ENCODE data around the gene PCED1A. TPM values are rescaled to one million over a fixed set of nuclear protein-coding genes. Genes with fewer than 3 reads are reported as not detected.
"Not testable (repeated sequence)": the region's sequence is repeated elsewhere in the genome, so short reads cannot be mapped to it uniquely, and the experiment has no call there.

The PCED1A gene
- total RNA-seq, 2 experiments from 2014 or later: 44.6 to 44.8 TPM

GRCh38 chr20:2837221-2837960 lies 3.1 kb downstream of the PCED1A start:
- DNase-seq: no peak
- no peaks in the 10 kb centered on the region for H3K27me3 Mint-ChIP-seq (ENCODE audit: low read depth)
- no peaks in the 10 kb centered on the region for H3K9me3 Mint-ChIP-seq
- no peak overlapping the region for H3K4me3 Mint-ChIP-seq
- H3K4me1 Mint-ChIP-seq (ENCODE audit: low read depth): peaks cover 15% of the 10 kb centered on the region
- intact Hi-C loops (cut with micrococcal nuclease): no loop called here
- H3K27ac Mint-ChIP-seq: no peak overlapping the region
- peaks cover 22% of the 10 kb centered on the region for H3K36me3 Mint-ChIP-seq (ENCODE audit: low read depth)
- CTCF ChIA-PET: interaction anchor here (0.6 to 1.5 kb wide), 3 partner anchors 35 to 173 kb away, joined by 3 to 4 read pairs (median 3); no protein-coding TSS in a partner anchor

- Mint-ChIP-seq H3K9me3 (no peaks in the 10 kb centered on the region), H3K4me1 (ENCODE audit: low read depth) (peaks cover 15% of the 10 kb centered on the region), H3K4me3 (no peak overlapping the region), H3K27me3 (ENCODE audit: low read depth) (no peaks in the 10 kb centered on the region), H3K27ac (no peak overlapping the region), H3K36me3 (ENCODE audit: low read depth) (peaks cover 22% of the 10 kb centered on the region)
- intact Hi-C loops (cut with micrococcal nuclease): no loop called here
- no peak for DNase-seq
- CTCF ChIA-PET: interaction anchor here (1.5 kb wide), 1 partner anchor 83 kb away, joined by 4 read pairs; no protein-coding TSS in a partner anchor
These were observed 4.4 kb downstream of the PCED1A start for GRCh38 chr20:2836035-2836434.

DNA sequence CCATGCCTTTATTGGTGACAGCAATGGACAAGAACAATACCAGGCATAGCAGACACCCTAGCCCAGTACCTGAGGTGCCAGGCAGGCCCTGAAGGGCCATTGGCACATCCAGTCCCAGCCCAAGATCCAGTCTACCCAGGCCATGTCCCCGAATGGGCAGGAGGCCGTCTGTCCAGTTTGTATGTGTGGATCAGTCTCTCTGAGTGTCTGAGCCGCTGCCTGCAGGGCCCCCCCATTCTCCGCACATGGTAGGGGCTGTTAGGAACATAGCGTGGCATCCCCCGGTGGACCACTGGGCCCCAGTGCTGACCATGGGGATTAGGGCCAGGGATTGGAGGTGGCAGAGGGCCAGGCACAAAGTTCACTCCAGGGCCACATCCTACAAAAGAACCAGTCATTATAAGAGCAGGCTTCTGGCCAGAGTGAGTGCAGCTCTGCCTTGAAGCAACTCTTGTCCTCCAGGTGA lies 5.1 kb downstream of the PCED1A start:
- intact Hi-C loops (cut with micrococcal nuclease): no loop called here
- no peak for DNase-seq
- CTCF ChIA-PET: interaction anchor here (1.1 to 1.5 kb wide), 2 partner anchors 8 to 82 kb away, joined by 3 to 4 read pairs; no protein-coding TSS in a partner anchor
- Mint-ChIP-seq H3K36me3 (ENCODE audit: low read depth) (peaks cover 22% of the 10 kb centered on the region), H3K4me1 (ENCODE audit: low read depth) (peaks cover 15% of the 10 kb centered on the region), H3K9me3 (no peaks in the 10 kb centered on the region), H3K27ac (no peak overlapping the region), H3K27me3 (ENCODE audit: low read depth) (no peaks in the 10 kb centered on the region), H3K4me3 (no peak overlapping the region)

GRCh38 chr20:2834401-2835110 lies 5.9 kb downstream of the PCED1A start:
- no peak overlapping the region for H3K4me3 Mint-ChIP-seq
- H3K4me1 Mint-ChIP-seq (ENCODE audit: low read depth): peaks cover 13% of the 10 kb centered on the region
- no peaks in the 10 kb centered on the region for H3K9me3 Mint-ChIP-seq
- intact Hi-C loops (cut with micrococcal nuclease): no loop called here
- no peak overlapping the region for H3K27ac Mint-ChIP-seq
- peaks cover 22% of the 10 kb centered on the region for H3K36me3 Mint-ChIP-seq (ENCODE audit: low read depth)
- no peaks in the 10 kb centered on the region for H3K27me3 Mint-ChIP-seq (ENCODE audit: low read depth)
- no peak for DNase-seq
- CTCF ChIA-PET: interaction anchor here (1.1 kb wide), 1 partner anchor 9 kb away, joined by 3 read pairs; no protein-coding TSS in a partner anchor

GRCh38 chr20:2833761-2834160 lies 6.7 kb downstream of the PCED1A start:
- Mint-ChIP-seq H3K27ac (no peak overlapping the region), H3K9me3 (no peaks in the 10 kb centered on the region), H3K4me3 (no peak overlapping the region), H3K27me3 (ENCODE audit: low read depth) (no peaks in the 10 kb centered on the region), H3K36me3 (ENCODE audit: low read depth) (peaks cover 20% of the 10 kb centered on the region), H3K4me1 (ENCODE audit: low read depth) (peaks cover 10% of the 10 kb centered on the region)
- DNase-seq: no peak
- intact Hi-C loops (cut with micrococcal nuclease): no loop called here
- CTCF ChIA-PET: no interaction called here

DNA sequence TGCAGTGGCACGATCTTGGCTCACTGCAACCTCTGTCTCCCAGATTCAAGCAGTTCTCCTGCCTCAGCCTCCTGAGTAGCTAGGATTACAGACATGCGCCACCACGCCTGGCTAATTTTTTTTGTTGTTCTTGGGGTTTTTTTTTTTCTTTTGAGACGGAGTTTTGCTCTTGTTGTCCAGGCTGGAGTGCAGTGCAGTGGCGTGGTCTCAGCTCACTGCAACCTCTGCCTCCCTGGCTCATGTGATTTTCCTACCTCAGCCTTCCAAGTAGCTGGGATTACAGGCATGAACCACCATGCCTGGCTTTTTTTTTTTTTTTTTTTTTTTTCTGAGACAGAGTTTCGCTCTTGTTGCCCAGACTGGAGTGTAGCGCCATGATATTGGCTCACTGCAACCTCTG lies 9.2 kb downstream of the PCED1A start:
- H3K27ac Mint-ChIP-seq; DNase-seq; H3K36me3 Mint-ChIP-seq (ENCODE audit: low read depth); intact Hi-C loops (cut with micrococcal nuclease); H3K4me3 Mint-ChIP-seq; H3K9me3 Mint-ChIP-seq; H3K27me3 Mint-ChIP-seq (ENCODE audit: low read depth); CTCF ChIA-PET: not testable (repeated sequence)
- H3K4me1 Mint-ChIP-seq (ENCODE audit: low read depth): peaks cover 12% of the 10 kb centered on the region

DNA sequence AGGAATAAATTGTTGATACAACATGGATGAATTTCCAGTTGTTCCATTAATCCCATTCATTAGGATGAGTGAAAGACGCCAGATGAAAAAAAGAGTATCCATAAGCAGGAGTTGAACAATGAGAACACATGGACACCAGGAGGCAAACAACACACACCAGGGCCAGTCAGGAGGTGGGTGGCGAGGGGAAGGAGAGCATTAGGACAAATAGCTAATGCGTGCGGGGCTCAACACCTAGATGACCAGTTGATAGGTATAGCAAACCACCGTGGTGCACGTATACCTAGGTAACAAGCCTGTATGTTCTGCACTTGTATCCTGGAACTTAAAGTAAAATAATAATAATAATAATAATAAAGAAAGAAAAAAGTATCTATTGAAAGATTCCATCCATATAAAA lies 11.1 kb downstream of the PCED1A start:
- H3K4me3 Mint-ChIP-seq: no peak overlapping the region
- peaks cover 19% of the 10 kb centered on the region for H3K4me1 Mint-ChIP-seq (ENCODE audit: low read depth)
- CTCF ChIA-PET: no interaction called here
- no peaks in the 10 kb centered on the region for H3K9me3 Mint-ChIP-seq
- H3K36me3 Mint-ChIP-seq (ENCODE audit: low read depth): peaks cover 3% of the 10 kb centered on the region
- intact Hi-C loops (cut with micrococcal nuclease): no loop called here
- peak; percentile 2 for DNase-seq
- H3K27me3 Mint-ChIP-seq (ENCODE audit: low read depth): no peaks in the 10 kb centered on the region
- H3K27ac Mint-ChIP-seq: no peak overlapping the region

- H3K27ac Mint-ChIP-seq: no peak overlapping the region
- no peaks in the 10 kb centered on the region for H3K9me3 Mint-ChIP-seq
- peaks cover 20% of the 10 kb centered on the region for H3K4me1 Mint-ChIP-seq (ENCODE audit: low read depth)
- CTCF ChIA-PET: interaction anchor here (0.7 kb wide), 1 partner anchor 1373 kb away, joined by 3 read pairs; no protein-coding TSS in a partner anchor
- no peaks in the 10 kb centered on the region for H3K27me3 Mint-ChIP-seq (ENCODE audit: low read depth)
- intact Hi-C loops (cut with micrococcal nuclease): no loop called here
- no peak for DNase-seq
- H3K4me3 Mint-ChIP-seq: no peak overlapping the region
- no peaks in the 10 kb centered on the region for H3K36me3 Mint-ChIP-seq (ENCODE audit: low read depth)
These were observed 13.8 kb downstream of the PCED1A start for GRCh38 chr20:2826655-2827054.

DNA sequence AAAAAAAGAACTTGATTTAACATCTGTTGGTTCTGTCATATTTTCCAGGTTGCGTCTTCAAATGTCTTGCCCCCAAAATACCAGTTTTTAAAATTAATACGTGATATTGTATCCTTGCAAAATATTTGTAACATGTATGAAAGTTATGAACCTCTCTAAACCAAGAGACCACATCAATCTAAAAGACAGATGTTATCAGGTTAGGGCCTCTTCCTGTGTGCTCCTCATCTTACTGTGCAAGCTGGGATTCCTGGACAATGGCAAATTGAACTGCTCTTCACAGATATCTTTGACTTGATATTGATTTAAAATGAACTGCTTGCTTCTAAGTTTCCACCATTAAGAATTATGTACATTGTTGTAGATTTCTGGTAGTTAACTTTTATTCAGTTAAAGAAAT lies 14.7 kb downstream of the PCED1A start:
- Mint-ChIP-seq H3K27ac (no peak overlapping the region), H3K4me1 (ENCODE audit: low read depth) (peaks cover 24% of the 10 kb centered on the region), H3K27me3 (ENCODE audit: low read depth) (peaks cover 2% of the 10 kb centered on the region), H3K9me3 (no peaks in the 10 kb centered on the region), H3K4me3 (no peak overlapping the region), H3K36me3 (ENCODE audit: low read depth) (no peaks in the 10 kb centered on the region)
- intact Hi-C loops (cut with micrococcal nuclease): no loop called here
- CTCF ChIA-PET: no interaction called here
- peak; percentile 4 for DNase-seq

DNA sequence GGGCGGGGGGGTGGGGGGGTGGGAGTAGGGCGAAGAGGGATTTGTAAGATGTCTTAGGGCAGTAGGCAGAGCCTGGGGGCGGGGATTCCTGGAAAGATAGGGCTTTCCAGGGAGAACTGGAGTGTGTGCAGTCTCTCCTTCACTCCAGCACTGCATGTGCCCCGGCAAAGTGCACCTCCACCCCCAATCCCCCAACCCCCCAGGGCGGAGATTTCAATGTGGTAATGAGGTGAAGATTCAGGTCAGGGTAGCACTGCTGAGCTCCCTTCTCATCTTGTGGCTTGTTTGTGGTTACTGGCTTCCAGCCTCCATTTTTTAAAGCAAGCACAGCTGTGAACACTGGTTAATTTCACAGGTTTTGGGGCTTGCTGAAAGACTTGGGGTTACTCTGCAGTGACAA lies 18.4 kb downstream of the PCED1A start:
- peaks cover 34% of the 10 kb centered on the region for H3K4me1 Mint-ChIP-seq (ENCODE audit: low read depth)
- no peaks in the 10 kb centered on the region for H3K36me3 Mint-ChIP-seq (ENCODE audit: low read depth)
- H3K27ac Mint-ChIP-seq: no peak overlapping the region
- peak; percentile 56 for DNase-seq
- intact Hi-C loops (cut with micrococcal nuclease): no loop called here
- CTCF ChIA-PET: interaction anchor here (0.6 kb wide), 2 partner anchors 33 to 579 kb away, joined by 3 to 4 read pairs; no protein-coding TSS in a partner anchor
- H3K4me3 Mint-ChIP-seq: no peak overlapping the region
- peaks cover 14% of the 10 kb centered on the region for H3K27me3 Mint-ChIP-seq (ENCODE audit: low read depth)
- no peaks in the 10 kb centered on the region for H3K9me3 Mint-ChIP-seq

GRCh38 chr20:2820896-2821869 lies 19.3 kb downstream of the PCED1A start:
- peak; percentile 6 for DNase-seq
- Mint-ChIP-seq H3K4me1 (ENCODE audit: low read depth) (peaks cover 27% of the 10 kb centered on the region), H3K27me3 (ENCODE audit: low read depth) (peaks cover 14% of the 10 kb centered on the region), H3K36me3 (ENCODE audit: low read depth) (no peaks in the 10 kb centered on the region), H3K9me3 (no peaks in the 10 kb centered on the region), H3K27ac (no peak overlapping the region), H3K4me3 (no peak overlapping the region)
- CTCF ChIA-PET: interaction anchor here (0.6 kb wide), 1 partner anchor 580 kb away, joined by 3 read pairs; no protein-coding TSS in a partner anchor
- intact Hi-C loops (cut with micrococcal nuclease): no loop called here
